Measurements from ENCODE around the gene NPTX2.

NPTX2 gene

GRCh38 chr7:98655611-98656010 lies 38.5 kb downstream of the NPTX2 start:
- DNase-seq = no peak

DNA sequence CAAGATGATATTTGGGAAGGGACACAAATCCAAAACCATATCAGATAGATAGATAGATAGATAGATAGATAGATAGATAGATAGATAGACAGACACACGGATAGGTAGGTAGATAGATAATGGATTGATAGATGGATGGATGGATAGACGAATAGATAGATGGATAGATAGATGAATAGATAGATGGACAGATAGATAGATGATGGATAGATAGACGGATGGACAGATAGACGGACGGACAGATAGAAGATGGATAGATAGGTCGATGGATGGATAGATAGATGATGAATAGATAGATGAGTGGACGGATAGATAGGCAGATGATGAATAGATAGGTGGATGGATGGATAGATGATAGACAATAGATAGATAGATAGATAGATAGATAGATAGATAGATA lies 39.8 kb downstream of the NPTX2 start:
- no peak for DNase-seq

DNA sequence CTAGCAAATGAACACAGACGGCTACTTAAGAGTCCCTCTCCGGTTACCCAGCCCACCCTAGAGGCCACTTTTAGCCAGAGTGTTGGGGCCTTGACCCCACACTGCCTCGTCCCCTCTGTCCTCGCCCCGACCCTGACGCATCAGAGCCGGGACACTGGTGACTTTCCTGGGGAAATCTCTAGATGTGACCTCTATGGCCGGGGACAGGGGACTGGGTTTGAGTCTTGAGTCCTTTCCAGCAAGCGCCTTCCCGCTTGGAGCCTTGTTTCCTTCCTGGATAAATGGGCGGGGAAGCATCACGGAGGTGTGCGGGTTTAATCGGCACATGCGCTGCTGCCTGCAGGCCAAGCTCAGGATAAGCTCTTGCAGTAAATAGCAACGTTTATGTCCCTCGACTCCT lies 40.7 kb downstream of the NPTX2 start:
- no peak for DNase-seq

GRCh38 chr7:98659756-98660155 lies 42.7 kb downstream of the NPTX2 start:
- no peak for DNase-seq

GRCh38 chr7:98661607-98662006 lies 44.5 kb downstream of the NPTX2 start:
- DNase-seq = no peak

GRCh38 chr7:98662289-98662688 lies 45.2 kb downstream of the NPTX2 start:
- DNase-seq = no peak

GRCh38 chr7:98664882-98665281 lies 47.8 kb downstream of the NPTX2 start:
- DNase-seq = no peak

- DNase-seq = no peak
These were observed 51.2 kb downstream of the NPTX2 start for GRCh38 chr7:98668255-98668654.

DNA sequence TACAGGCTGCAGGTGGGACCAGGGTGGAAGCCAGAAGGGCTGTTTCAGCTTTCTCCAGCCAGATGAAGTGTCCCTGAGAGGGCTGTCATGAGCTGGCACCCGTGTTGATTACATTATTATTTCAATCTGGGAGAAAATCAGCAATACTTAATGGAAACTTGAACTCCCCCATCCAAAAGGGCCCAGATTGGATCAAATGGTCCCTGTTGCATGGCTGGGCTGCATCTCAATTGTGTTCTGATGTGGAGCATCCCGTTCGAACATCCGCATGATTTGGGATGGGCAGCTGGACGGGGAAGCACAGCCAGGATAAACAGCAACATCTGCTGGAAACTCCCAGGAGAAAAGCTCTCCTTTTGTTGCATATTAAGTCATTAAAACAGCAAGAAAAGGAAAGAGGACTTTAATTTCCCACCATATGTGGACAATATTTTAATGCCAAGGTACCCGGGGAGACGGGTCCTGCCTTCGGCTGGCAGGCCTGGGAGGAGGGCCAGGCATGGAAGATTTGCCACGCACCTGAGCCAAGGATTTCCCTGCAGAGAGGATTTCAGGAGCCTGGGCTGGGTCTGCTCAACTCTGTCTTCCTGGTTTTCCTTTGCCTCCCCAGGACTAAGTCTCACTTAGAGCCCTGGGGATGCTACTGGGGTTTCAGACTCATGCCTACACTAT lies 52.4 kb downstream of the NPTX2 start:
- no peak for DNase-seq

DNA sequence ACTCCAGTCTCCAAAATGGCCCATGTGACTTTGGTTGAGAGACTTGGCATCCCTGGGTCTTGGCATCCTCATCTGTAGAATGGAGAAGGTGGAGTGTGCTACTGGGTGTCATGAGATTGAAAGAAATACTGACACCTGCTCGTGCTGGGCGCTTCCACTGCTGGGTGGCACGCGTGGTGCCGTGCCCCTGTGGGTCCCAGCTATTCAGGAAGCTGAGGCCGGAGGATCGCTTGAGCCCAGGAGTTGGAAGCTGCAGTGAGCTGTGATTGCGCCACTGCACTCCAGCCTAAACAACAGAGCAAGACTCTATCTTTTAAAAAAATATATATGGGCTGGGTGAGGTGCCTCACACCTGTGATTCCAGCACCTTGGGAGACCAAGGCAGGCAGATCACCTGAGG lies 53.1 kb downstream of the NPTX2 start:
- DNase-seq = no peak

DNA sequence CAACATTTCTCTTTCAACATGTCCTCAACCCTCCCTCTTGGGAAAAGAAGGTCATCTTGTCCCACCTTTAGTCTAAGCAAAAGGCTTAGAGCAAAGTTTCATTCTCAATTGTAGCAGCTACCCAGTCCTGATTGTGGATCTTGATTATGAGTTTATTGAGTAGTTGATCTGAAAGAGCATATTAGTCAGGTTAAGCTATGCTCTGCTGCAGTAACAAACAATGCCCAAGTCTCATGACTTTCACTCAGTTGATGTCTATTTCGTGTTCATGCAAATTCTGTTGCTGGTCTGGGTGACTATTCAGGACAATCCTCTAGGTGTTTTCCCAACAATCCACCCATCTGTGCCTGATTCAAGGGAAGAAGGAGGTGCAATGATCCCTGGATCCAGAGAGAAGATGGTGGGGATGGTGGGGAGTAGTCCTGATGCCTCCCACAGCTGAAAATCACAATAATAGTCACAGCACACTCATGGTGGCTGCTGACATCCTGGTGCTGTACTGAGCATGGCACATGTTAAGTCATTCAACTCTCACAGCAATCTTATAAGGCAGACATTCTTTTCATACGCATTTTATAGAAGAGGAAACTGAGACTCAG lies 54.7 kb downstream of the NPTX2 start:
- no peak for DNase-seq

DNA sequence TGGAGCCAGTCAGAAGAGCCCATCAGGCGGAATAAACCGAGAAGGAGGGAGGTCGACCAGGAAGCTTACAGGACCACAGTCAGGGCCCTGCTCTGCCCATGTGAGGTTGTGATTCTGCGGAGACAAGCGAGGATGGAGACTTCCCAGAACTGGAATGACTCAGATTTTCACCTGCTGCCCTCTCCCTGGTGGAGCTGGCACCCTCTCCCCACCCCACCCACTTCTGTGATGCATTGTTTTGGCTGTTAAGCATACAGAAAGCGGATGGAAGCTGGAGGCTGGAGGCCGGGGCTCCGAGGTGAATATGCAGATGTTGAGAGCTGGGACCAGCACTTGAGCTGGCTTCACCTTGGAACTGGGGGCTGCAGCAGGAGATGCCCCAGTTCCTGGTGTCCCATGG lies 57.4 kb downstream of the NPTX2 start:
- no peak for DNase-seq

DNA sequence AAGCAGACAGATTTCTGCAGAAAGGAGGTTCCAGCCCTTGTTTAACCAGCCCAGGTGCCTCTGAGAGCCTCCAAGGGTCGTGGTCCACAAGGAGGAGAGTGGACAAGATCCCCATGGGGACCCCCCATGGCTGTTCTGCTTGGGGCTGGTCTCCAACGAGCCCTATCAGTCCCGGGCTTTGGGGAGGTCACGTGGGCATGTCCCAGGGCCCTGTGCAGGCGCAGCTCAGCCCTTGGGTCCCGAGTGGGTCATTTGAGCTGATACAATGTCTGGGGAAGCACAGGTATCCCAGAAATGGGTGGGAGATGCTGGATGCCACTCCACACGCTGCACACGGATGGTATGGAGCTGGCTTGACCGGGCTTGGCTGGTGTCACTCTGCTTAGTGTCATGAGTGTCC lies 57.8 kb downstream of the NPTX2 start:
- DNase-seq = no peak

GRCh38 chr7:98678215-98678614 lies 61.1 kb downstream of the NPTX2 start:
- no peak for DNase-seq

Data from SW 1271 (cell line).